A172 (cell line): ENCODE results near the gene VMP1. TPM values are rescaled to one million over a fixed set of nuclear protein-coding genes. Genes with fewer than 3 reads are reported as not detected.

ENCODE experiments used
- DNase-seq: peaks from one replicate; pipeline ENCODE4 v3.0.0-alpha.2; 2015; ENCODE audit warnings: low spot score
- total RNA-seq: library from RNA; depleted of rRNA; stranded (reverse); fragments of >200 nt; shearing (Covaris generic); gene quantifications from 2 replicates; pipeline ENCODE4 v1.2.3, GENCODE V29; 2014; rRNA removed

Gene VMP1
- total RNA-seq = 345 and 392 TPM in 2 replicates

- peak; percentile 100 for DNase-seq
Measured at GRCh38 chr17:59707149-59707970, at the start of gene VMP1, which contains the start of gene PTRH2. TSS of gene VMP1 (plus strand) at chr17:59707654. CDS start at chr17:59731447, 23,793 bp downstream. TSS of gene PTRH2 (minus strand) at chr17:59707430. CDS start at chr17:59697978, 9,452 bp downstream.

GRCh38 chr17:59666235-59666634 lies 41.2 kb upstream of the VMP1 start:
- peak; percentile 42 for DNase-seq

GRCh38 chr17:59668816-59669215 lies 38.6 kb upstream of the VMP1 start:
- DNase-seq = peak; percentile 95

- DNase-seq = peak; percentile 4
Measured at GRCh38 chr17:59669411-59669810, 38.0 kb upstream of the VMP1 start.

GRCh38 chr17:59669944-59670343 lies 37.5 kb upstream of the VMP1 start:
- no peak for DNase-seq

- no peak for DNase-seq
Measured at GRCh38 chr17:59671386-59671785, 36.1 kb upstream of the VMP1 start.

- no peak for DNase-seq
Measured at GRCh38 chr17:59675231-59675630, 32.2 kb upstream of the VMP1 start.

GRCh38 chr17:59676716-59677115 lies 30.7 kb upstream of the VMP1 start:
- no peak for DNase-seq

- no peak for DNase-seq
Measured at GRCh38 chr17:59678918-59679317, 28.5 kb upstream of the VMP1 start.

- no peak for DNase-seq
Measured at GRCh38 chr17:59680314-59680713, 27.1 kb upstream of the VMP1 start.

GRCh38 chr17:59683283-59683682 lies 24.2 kb upstream of the VMP1 start:
- DNase-seq = no peak

GRCh38 chr17:59684967-59685366 lies 22.5 kb upstream of the VMP1 start:
- no peak for DNase-seq

- no peak for DNase-seq
Measured at GRCh38 chr17:59688008-59688407, 19.4 kb upstream of the VMP1 start.

- DNase-seq = no peak
Measured at GRCh38 chr17:59688496-59688895, 19.0 kb upstream of the VMP1 start.

- DNase-seq = no peak
Measured at GRCh38 chr17:59693582-59693981, 13.9 kb upstream of the VMP1 start.

GRCh38 chr17:59694344-59694743 lies 13.1 kb upstream of the VMP1 start:
- DNase-seq = no peak

GRCh38 chr17:59695945-59696681 lies 11.3 kb upstream of the VMP1 start:
- DNase-seq = no peak

- no peak for DNase-seq
Measured at GRCh38 chr17:59696682-59697277, 10.7 kb upstream of the VMP1 start.

- DNase-seq = no peak
Measured at GRCh38 chr17:59698143-59698542, 9.3 kb upstream of the VMP1 start.

- DNase-seq = no peak
Measured at GRCh38 chr17:59699218-59699617, 8.2 kb upstream of the VMP1 start.

- no peak for DNase-seq
Measured at GRCh38 chr17:59699786-59700185, 7.7 kb upstream of the VMP1 start.

- DNase-seq = no peak
Measured at GRCh38 chr17:59702304-59702703, 5.2 kb upstream of the VMP1 start.
